ENCODE results near the gene PRKCI. TPM values are rescaled to one million over a fixed set of nuclear protein-coding genes. Genes with fewer than 3 reads are reported as not detected.

The PRKCI gene
- total and polyA plus RNA-seq, 9 of the 15 experiments (the other 6 are each of a cell fraction or from before 2014, with no cell fraction given): 10.5 to 43.2 (median 31.4) TPM

GRCh38 chr3:170222647-170223541 lies 670 bp downstream of the PRKCI start (continued):
- TF ChIP-seq AFF4 (CRISPR knock-in tag; IDR thresholded peaks at IDR 0.05) (0 out of 2 replicates have a peak, but pooled peaks have one; percentile 51), ZNF830 (CRISPR knock-in tag; IDR thresholded peaks at IDR 0.05) (no peak), ELF2 (CRISPR knock-in tag; IDR thresholded peaks at IDR 0.05) (no peak), EGR1 (conservative IDR thresholded peaks at IDR 0.05) (peak; percentile 66), MAFG (tag; conservative IDR thresholded peaks at IDR 0.05) (no peak), CREB1 (IDR thresholded peaks at IDR 0.05) (0 out of 2 replicates have a peak, but pooled peaks have one; percentile 4), CREB1 (CRISPR knock-in tag; IDR thresholded peaks at IDR 0.05) (no peak; the same call in 1 of the 2 replicates), ZNF589 (CRISPR knock-in tag; IDR thresholded peaks at IDR 0.05; ENCODE audit: low read depth) (0 out of 2 replicates have a peak, but pooled peaks have one; percentile 33), PTBP1 (IDR thresholded peaks at IDR 0.05; ENCODE audit: low read depth, low read length) (no peak), RAD21 (CRISPR knock-in tag; conservative IDR thresholded peaks at IDR 0.05 in 1 of 2, IDR thresholded peaks at IDR 0.05 in 1 of 2) (no peak), ZNF134 (CRISPR knock-in tag; conservative IDR thresholded peaks at IDR 0.05) (no peak), POLR3A (IDR thresholded peaks at IDR 0.05; ENCODE audit: borderline replicate concordance, extremely low read depth, insufficient read depth, insufficient read length) (no peak), ZNF146 (CRISPR knock-in tag; IDR thresholded peaks at IDR 0.05; ENCODE audit: unreplicated experiment) (no peak), ELF4 (CRISPR knock-in tag; IDR thresholded peaks at IDR 0.05) (no peak), ZNF23 (CRISPR knock-in tag; IDR thresholded peaks at IDR 0.05) (no peak), ZFPM2 (CRISPR knock-in tag; IDR thresholded peaks at IDR 0.05) (no peak)

All from K562 (cell line).